Measurements from ENCODE around the gene SNX33.

DNA sequence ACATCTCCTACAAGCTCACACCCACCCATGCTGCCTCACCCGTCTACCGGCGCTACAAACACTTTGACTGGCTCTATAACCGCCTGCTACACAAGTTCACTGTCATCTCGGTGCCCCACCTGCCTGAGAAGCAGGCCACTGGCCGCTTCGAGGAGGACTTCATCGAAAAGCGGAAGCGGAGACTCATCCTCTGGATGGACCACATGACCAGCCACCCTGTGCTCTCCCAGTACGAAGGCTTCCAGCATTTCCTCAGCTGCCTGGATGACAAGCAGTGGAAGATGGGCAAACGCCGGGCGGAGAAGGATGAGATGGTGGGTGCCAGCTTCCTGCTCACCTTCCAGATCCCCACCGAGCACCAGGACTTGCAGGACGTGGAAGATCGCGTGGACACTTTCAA lies 2.1 kb downstream of the SNX33 start:
- TF ChIP-seq, protein P1, sequence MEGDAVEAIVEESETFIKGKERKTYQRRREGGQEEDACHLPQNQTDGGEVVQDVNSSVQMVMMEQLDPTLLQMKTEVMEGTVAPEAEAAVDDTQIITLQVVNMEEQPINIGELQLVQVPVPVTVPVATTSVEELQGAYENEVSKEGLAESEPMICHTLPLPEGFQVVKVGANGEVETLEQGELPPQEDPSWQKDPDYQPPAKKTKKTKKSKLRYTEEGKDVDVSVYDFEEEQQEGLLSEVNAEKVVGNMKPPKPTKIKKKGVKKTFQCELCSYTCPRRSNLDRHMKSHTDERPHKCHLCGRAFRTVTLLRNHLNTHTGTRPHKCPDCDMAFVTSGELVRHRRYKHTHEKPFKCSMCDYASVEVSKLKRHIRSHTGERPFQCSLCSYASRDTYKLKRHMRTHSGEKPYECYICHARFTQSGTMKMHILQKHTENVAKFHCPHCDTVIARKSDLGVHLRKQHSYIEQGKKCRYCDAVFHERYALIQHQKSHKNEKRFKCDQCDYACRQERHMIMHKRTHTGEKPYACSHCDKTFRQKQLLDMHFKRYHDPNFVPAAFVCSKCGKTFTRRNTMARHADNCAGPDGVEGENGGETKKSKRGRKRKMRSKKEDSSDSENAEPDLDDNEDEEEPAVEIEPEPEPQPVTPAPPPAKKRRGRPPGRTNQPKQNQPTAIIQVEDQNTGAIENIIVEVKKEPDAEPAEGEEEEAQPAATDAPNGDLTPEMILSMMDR (IDR thresholded peaks at IDR 0.05), result no peak
- no peak for TF ChIP-seq EZH2 (IDR thresholded peaks at IDR 0.05; ENCODE audit: borderline replicate concordance, insufficient read depth, low read depth, low read length, poor library complexity, severe bottlenecking)
